CD14-positive monocyte (primary cell): ENCODE results near the gene RMND5B. TPM values are rescaled to one million over a fixed set of nuclear protein-coding genes. Genes with fewer than 3 reads are reported as not detected.

Source experiments
- DNase-seq, 3 donors: peaks; one replicate each; pipeline ENCODE4 v3.0.0-alpha.2; 2011 to 2022
- H2AFZ ChIP-seq: 2 replicates; pipeline ENCODE4 v1.6.0; 2012; ENCODE audit warnings: mild to moderate bottlenecking, low read depth, low read length, inconsistent platforms; ENCODE audit not compliant: insufficient read depth, poor library complexity, severe bottlenecking
- H3K27ac ChIP-seq, 2 donors: 1 replicate in 1 of 2; 2 replicates in 1 of 2; pipeline ENCODE4 v1.5.1; 2012 to 2013; ENCODE audit warnings: low read length in 2 of 2, control low read depth in 1 of 2, inconsistent platforms in 1 of 2, low read depth in 1 of 2, mild to moderate bottlenecking in 1 of 2
- H3K27me3 ChIP-seq, 2 donors: one replicate each; pipeline versions ENCODE4 v1.6.0 to v1.6.1; 2011 to 2013; ENCODE audit warnings: low read length in 2 of 2; ENCODE audit not compliant: control insufficient read depth in 2 of 2, insufficient read depth in 2 of 2
- H3K36me3 ChIP-seq, 2 donors: replicated peaks in 1 of 2; 1 replicate in 1 of 2; 2 replicates in 1 of 2; pipeline versions ENCODE4 v1.5.1 to v1.6.1; 2012 to 2013; ENCODE audit warnings: low read length in 2 of 2, control low read depth in 1 of 2, inconsistent platforms in 1 of 2, mild to moderate bottlenecking in 1 of 2; ENCODE audit not compliant: insufficient read depth in 2 of 2, control insufficient read depth in 1 of 2
- H3K4me1 ChIP-seq, 2 donors: 1 replicate in 1 of 2; 2 replicates in 1 of 2; pipeline versions ENCODE4 v1.5.1 to v1.6.1; 2012 to 2013; ENCODE audit warnings: low read length in 2 of 2, control low read depth in 1 of 2, inconsistent platforms in 1 of 2, mild to moderate bottlenecking in 1 of 2, moderate library complexity in 1 of 2; ENCODE audit not compliant: insufficient read depth in 2 of 2, control insufficient read depth in 1 of 2
- H3K4me2 ChIP-seq: replicated peaks from 2 replicates; pipeline ENCODE3; 2012; ENCODE audit warnings: low read length, moderate library complexity, mild to moderate bottlenecking; ENCODE audit not compliant: poor library complexity, severe bottlenecking; ENCODE audit errors: extremely low read depth
- H3K4me3 ChIP-seq, 3 experiments: fragments of 200-600 bp in 1 of 3; sonication (generic) in 1 of 3; replicated peaks in 1 of 3; 1 replicate in 2 of 3; 2 replicates in 1 of 3; pipeline ENCODE4 v1.5.1; 2011 to 2013; ENCODE audit warnings: low read length in 3 of 3, mild to moderate bottlenecking in 3 of 3, control low read depth in 2 of 3, low read depth in 2 of 3, inconsistent platforms in 1 of 3, moderate library complexity in 1 of 3
- H3K79me2 ChIP-seq: 2 replicates; pipeline ENCODE4 v1.6.0; 2012; ENCODE audit warnings: mild to moderate bottlenecking, control low read depth, inconsistent platforms, low read length, moderate library complexity; ENCODE audit not compliant: insufficient read depth
- H3K9ac ChIP-seq: 2 replicates; pipeline ENCODE4 v1.6.0; 2017; ENCODE audit warnings: low read length, mild to moderate bottlenecking; ENCODE audit not compliant: insufficient read depth, poor library complexity, severe bottlenecking
- H3K9me3 ChIP-seq, 2 donors: replicated peaks in 1 of 2; 1 replicate in 1 of 2; 2 replicates in 1 of 2; pipeline versions ENCODE4 v1.5.1 to v1.6.1; 2012 to 2013; ENCODE audit warnings: low read length in 2 of 2, control low read depth in 1 of 2; ENCODE audit not compliant: control insufficient read depth in 1 of 2, insufficient read depth in 1 of 2
- H4K20me1 ChIP-seq: 2 replicates; pipeline ENCODE4 v1.6.0; 2012; ENCODE audit warnings: mild to moderate bottlenecking, low read length, control low read depth, moderate library complexity; ENCODE audit not compliant: insufficient read depth
- H3K27ac Mint-ChIP-seq, 7 donors: one replicate each; pipeline ENCODE4 v1.8.0; 2020; ENCODE audit warnings: mild to moderate bottlenecking in 7 of 7, mixed read lengths in 7 of 7, moderate library complexity in 6 of 7, inconsistent platforms in 2 of 7
- H3K27me3 Mint-ChIP-seq, 3 donors: one replicate each; pipeline ENCODE4 v1.8.0; 2021 to 2022; ENCODE audit warnings: low read depth in 3 of 3, mild to moderate bottlenecking in 3 of 3, mixed read lengths in 3 of 3, moderate library complexity in 3 of 3, inconsistent platforms in 1 of 3
- H3K36me3 Mint-ChIP-seq, 2 donors: one replicate each; pipeline ENCODE4 v1.8.0; 2020; ENCODE audit warnings: mixed read lengths in 2 of 2, inconsistent platforms in 1 of 2, mild to moderate bottlenecking in 1 of 2
- H3K4me1 Mint-ChIP-seq: one replicate; pipeline ENCODE4 v1.8.0; 2020; ENCODE audit warnings: mild to moderate bottlenecking, mixed read lengths
- H3K4me3 Mint-ChIP-seq, 2 donors: one replicate each; pipeline ENCODE4 v1.8.0; 2020; ENCODE audit warnings: mild to moderate bottlenecking in 2 of 2, mixed read lengths in 2 of 2, moderate library complexity in 1 of 2
- H3K9me3 Mint-ChIP-seq, 7 donors: one replicate each; pipeline ENCODE4 v1.8.0; 2020 to 2022; ENCODE audit warnings: mixed read lengths in 7 of 7, mild to moderate bottlenecking in 6 of 7, moderate library complexity in 6 of 7, inconsistent platforms in 2 of 7
- CTCF ChIP-seq: fragments of 200-600 bp; IDR thresholded peaks from one replicate; pipeline ENCODE4 v1.8.0; 2022; ENCODE audit warnings: antibody characterized with exemption, mild to moderate bottlenecking
- WGBS: methylation state at CpG from one replicate; pipeline ENCODE4 v1.1.5; 2013; ENCODE audit warnings: missing lambda C conversion rate; ENCODE audit not compliant: insufficient coverage; 5-methylcytosine and 5-hydroxymethylcytosine counted together
- intact Hi-C, 2 donors: fragments of 100-400 bp; cut with micrococcal nuclease; formaldehyde crosslinking; loops; one replicate each; pipeline versions ENCODE4 v1.15.0 to v1.15.1; 2023
- polyA plus RNA-seq, 3 donors: library from polyadenylated mRNA; depleted of rRNA in 1 of 3; unstranded in 2 of 3; stranded (reverse) in 1 of 3; fragments of 300-500 nt in 2 of 3; fragments of >200 nt in 1 of 3; fragmentation: Illumina TruSeq in 2 of 3; gene quantifications; 1 replicate in 2 of 3; 2 replicates in 1 of 3; pipeline ENCODE4 v1.2.3, GENCODE V29; 2012 to 2021

Gene RMND5B
- polyA plus RNA-seq, 3 donors = 20.9 to 27.4 (median 23.9) TPM

- no peak overlapping the region for H3K4me2 ChIP-seq
- peaks cover 50 to 54% of the 10 kb centered on the region in 2 donors for H3K36me3 Mint-ChIP-seq
These were observed 20.3 kb downstream of the RMND5B start for GRCh38 chr5:178150977-178151734.

More at GRCh38 chr5:178150977-178151734, 20.3 kb downstream of the RMND5B start:
- H3K27me3 ChIP-seq = no peaks in the 10 kb centered on the region
- no peak for DNase-seq
- Mint-ChIP-seq H3K27me3 (no peaks in the 10 kb centered on the region), H3K4me1 (peaks cover 17% of the 10 kb centered on the region), H3K9me3 (peaks cover 0 to 3% (median 0%) of the 10 kb centered on the region in 7 donors), H3K4me3 (no peak overlapping the region), H3K27ac (peak overlapping the region in 2 of 7 donors; percentile 41 to 80)
- no peaks in the 10 kb centered on the region for H3K9me3 ChIP-seq
- H3K79me2 ChIP-seq = peaks cover 10% of the 10 kb centered on the region
- peaks cover 4% of the 10 kb centered on the region for H4K20me1 ChIP-seq
- H3K4me3 ChIP-seq = no peak overlapping the region
- H3K36me3 ChIP-seq = peaks cover 49 to 51% of the 10 kb centered on the region in 2 donors
- 94% methylated on average over 11 of the region's 11 CpGs for WGBS
- no peak for TF ChIP-seq CTCF
- H3K27ac ChIP-seq = peak overlapping the region in 1 of 2 donors; percentile 31
- peaks cover 9 to 17% of the 10 kb centered on the region in 2 donors for H3K4me1 ChIP-seq
- H2AFZ ChIP-seq = no peak overlapping the region
- no peak overlapping the region for H3K9ac ChIP-seq
- intact Hi-C loops = loop anchor here in 1 of 2 donors (5.0 kb wide), 1 partner anchor 849 kb away; the partner anchor contains the start of genes PRELID1 and RAB24
